Measurements from ENCODE around the gene FAM53B.

The FAM53B gene

DNA sequence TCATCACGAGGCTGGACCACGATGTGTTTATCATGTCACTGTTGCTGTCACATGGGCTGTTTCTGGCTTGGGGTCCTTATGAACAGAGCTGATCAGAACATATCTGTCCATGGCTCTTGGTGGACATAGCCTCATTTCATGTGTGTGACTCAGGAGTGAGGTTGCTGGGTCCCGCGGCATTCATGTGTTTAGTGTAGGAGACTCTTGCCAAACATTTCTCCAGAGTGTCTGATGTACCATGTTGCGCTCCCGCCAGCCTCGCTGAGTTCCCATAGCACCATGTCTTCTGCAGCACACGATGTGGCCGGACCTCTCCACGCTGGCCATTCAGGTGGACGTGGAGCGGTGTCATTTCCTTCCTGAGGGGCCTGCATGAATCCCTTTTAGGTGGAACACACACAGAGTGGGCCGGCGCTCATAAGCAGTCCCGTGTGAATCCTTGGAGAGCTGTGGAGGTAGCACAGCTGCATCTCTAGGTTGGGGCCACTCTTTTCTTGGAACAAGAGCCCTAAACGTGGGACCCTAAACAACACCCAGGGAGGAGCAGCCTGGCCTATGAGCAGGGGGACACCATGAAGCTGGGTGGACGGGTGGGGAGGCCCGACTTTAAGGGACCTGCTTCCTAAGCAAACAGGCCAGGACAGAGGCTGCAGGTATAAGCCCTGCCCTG, 147.9 kb downstream of the FAM53B start:
- H3K27ac ChIP-seq (ENCODE audit: low read length), result no peak overlapping the region
- no peak overlapping the region for H3K4me2 ChIP-seq (ENCODE audit: low read depth, low read length)

GRCh38 chr10:124595143-124595883, 148.9 kb downstream of the FAM53B start:
- Histone ChIP-seq H3K9me2 (replicated peaks; ENCODE audit: insufficient read depth, low read length) (no peaks in the 10 kb centered on the region), H4K20me1 (ENCODE audit: insufficient read depth, low read length) (no peaks in the 10 kb centered on the region), H3K9me3 (replicated peaks; ENCODE audit: insufficient read depth, low read length) (no peaks in the 10 kb centered on the region), H3K27me3 (replicated peaks; ENCODE audit: insufficient read depth, low read length) (peaks cover 11% of the 10 kb centered on the region; the same call in 1 of the 2 replicates), H3F3A (ENCODE audit: insufficient read depth, low read length) (no peaks in the 10 kb centered on the region), H3K27ac (ENCODE audit: low read length) (no peak overlapping the region), H3K4me2 (ENCODE audit: low read depth, low read length) (no peak overlapping the region), H3K9ac (ENCODE audit: low read length) (no peak overlapping the region), H2AFZ (ENCODE audit: low read length) (no peak overlapping the region), H3K79me2 (ENCODE audit: low read length) (no peaks in the 10 kb centered on the region), H3K4me1 (ENCODE audit: low read length) (no peaks in the 10 kb centered on the region), H3K36me3 (replicated peaks; ENCODE audit: insufficient read depth, low read length) (no peaks in the 10 kb centered on the region), H3K4me3 (ENCODE audit: low read length) (no peak overlapping the region)
- no peak for DNase-seq
- TF ChIP-seq EZH2 (optimal IDR thresholded peaks at IDR 0.05; ENCODE audit: low read depth, low read length), result no peak
- no peak for TF ChIP-seq CTCF (IDR thresholded peaks at IDR 0.05; ENCODE audit: low read length)
- TF ChIP-seq EZH2phosphoT487 (IDR thresholded peaks at IDR 0.05; ENCODE audit: low read length), result no peak

More for the DNA sequence above, 147.9 kb downstream of the FAM53B start:
- Histone ChIP-seq H4K20me1 (ENCODE audit: insufficient read depth, low read length) (no peaks in the 10 kb centered on the region), H2AFZ (ENCODE audit: low read length) (no peak overlapping the region), H3F3A (ENCODE audit: insufficient read depth, low read length) (no peaks in the 10 kb centered on the region), H3K36me3 (replicated peaks; ENCODE audit: insufficient read depth, low read length) (no peaks in the 10 kb centered on the region), H3K79me2 (ENCODE audit: low read length) (no peaks in the 10 kb centered on the region), H3K4me1 (ENCODE audit: low read length) (no peaks in the 10 kb centered on the region), H3K9ac (ENCODE audit: low read length) (no peak overlapping the region), H3K4me3 (ENCODE audit: low read length) (no peak overlapping the region), H3K9me3 (replicated peaks; ENCODE audit: insufficient read depth, low read length) (no peaks in the 10 kb centered on the region), H3K9me2 (replicated peaks; ENCODE audit: insufficient read depth, low read length) (no peaks in the 10 kb centered on the region), H3K27me3 (replicated peaks; ENCODE audit: insufficient read depth, low read length) (peaks cover 11% of the 10 kb centered on the region; the same call in 1 of the 2 replicates)
- no peak for DNase-seq
- no peak for TF ChIP-seq EZH2 (optimal IDR thresholded peaks at IDR 0.05; ENCODE audit: low read depth, low read length)

GRCh38 chr10:124594240-124594639, 149.9 kb downstream of the FAM53B start:
- no peak for DNase-seq
- Histone ChIP-seq H3K9ac (ENCODE audit: low read length) (no peak overlapping the region), H3K27me3 (replicated peaks; ENCODE audit: insufficient read depth, low read length) (peaks cover 11% of the 10 kb centered on the region; the same call in 1 of the 2 replicates), H3K79me2 (ENCODE audit: low read length) (no peaks in the 10 kb centered on the region), H3K27ac (ENCODE audit: low read length) (no peak overlapping the region), H4K20me1 (ENCODE audit: insufficient read depth, low read length) (no peaks in the 10 kb centered on the region), H3K36me3 (replicated peaks; ENCODE audit: insufficient read depth, low read length) (no peaks in the 10 kb centered on the region), H3K4me2 (ENCODE audit: low read depth, low read length) (no peak overlapping the region), H3K4me1 (ENCODE audit: low read length) (no peaks in the 10 kb centered on the region), H3K4me3 (ENCODE audit: low read length) (no peak overlapping the region), H3K9me2 (replicated peaks; ENCODE audit: insufficient read depth, low read length) (no peaks in the 10 kb centered on the region), H3F3A (ENCODE audit: insufficient read depth, low read length) (no peaks in the 10 kb centered on the region), H3K9me3 (replicated peaks; ENCODE audit: insufficient read depth, low read length) (no peaks in the 10 kb centered on the region), H2AFZ (ENCODE audit: low read length) (no peak overlapping the region)
- TF ChIP-seq CTCF (IDR thresholded peaks at IDR 0.05; ENCODE audit: low read length) (no peak), EZH2phosphoT487 (IDR thresholded peaks at IDR 0.05; ENCODE audit: low read length) (no peak), EZH2 (optimal IDR thresholded peaks at IDR 0.05; ENCODE audit: low read depth, low read length) (no peak)

Data from MM.1S (cell line).